HG02943 (cell line): ENCODE data around the gene PGR.

Experiments
- ATAC-seq: cut with Tn5 transposase; IDR thresholded peaks from one replicate; pipeline ENCODE4 v1.9.1; 2021; ENCODE audit warnings: mild to moderate bottlenecking, low read depth, moderate library complexity; ENCODE audit not compliant: unreplicated experiment

PGR gene

GRCh38 chr11:101083335-101083734 is 46.3 kb downstream of the PGR start:
- no peak for ATAC-seq

GRCh38 chr11:101082813-101083212 is 46.8 kb downstream of the PGR start:
- ATAC-seq, result no peak

- no peak for ATAC-seq
Observed at GRCh38 chr11:101063706-101064105, 65.9 kb downstream of the PGR start.

- ATAC-seq, result no peak
Observed at GRCh38 chr11:101061606-101062005, 68.0 kb downstream of the PGR start.

- no peak for ATAC-seq
Observed at GRCh38 chr11:101059331-101059730, 70.3 kb downstream of the PGR start.

- ATAC-seq, result no peak
Observed at GRCh38 chr11:101053492-101053891, 76.1 kb downstream of the PGR start.

GRCh38 chr11:101051677-101052076 is 77.9 kb downstream of the PGR start:
- no peak for ATAC-seq

GRCh38 chr11:101049813-101050212 is 79.8 kb downstream of the PGR start:
- no peak for ATAC-seq

- no peak for ATAC-seq
Observed at GRCh38 chr11:101049123-101049522, 80.5 kb downstream of the PGR start.

- no peak for ATAC-seq
Observed at GRCh38 chr11:101048479-101048878, 81.1 kb downstream of the PGR start.

- ATAC-seq, result no peak
Observed at GRCh38 chr11:101046947-101047346, 82.7 kb downstream of the PGR start.

- no peak for ATAC-seq
Observed at GRCh38 chr11:101045415-101045814, 84.2 kb downstream of the PGR start.

- no peak for ATAC-seq
Observed at GRCh38 chr11:101043940-101044339, 85.7 kb downstream of the PGR start.

GRCh38 chr11:101035872-101036271 is 93.7 kb downstream of the PGR start:
- ATAC-seq, result no peak

- no peak for ATAC-seq
Observed at GRCh38 chr11:101034076-101034475, 95.5 kb downstream of the PGR start.

GRCh38 chr11:101032991-101033390 is 96.6 kb downstream of the PGR start:
- no peak for ATAC-seq

- ATAC-seq, result no peak
Observed at GRCh38 chr11:101031713-101032112, 97.9 kb downstream of the PGR start.

GRCh38 chr11:101030692-101031091 is 98.9 kb downstream of the PGR start:
- no peak for ATAC-seq

- no peak for ATAC-seq
Observed at GRCh38 chr11:101030015-101030414, 99.6 kb downstream of the PGR start.

GRCh38 chr11:101028644-101029043 is 101.0 kb downstream of the PGR start:
- ATAC-seq, result no peak

- no peak for ATAC-seq
Observed at GRCh38 chr11:101022256-101022655, 107.4 kb downstream of the PGR start.

- no peak for ATAC-seq
Observed at GRCh38 chr11:101019870-101020269, 109.7 kb downstream of the PGR start.

GRCh38 chr11:101014600-101015285 is 114.9 kb downstream of the PGR start:
- no peak for ATAC-seq
